GM18951 (cell line): Measurements from ENCODE around the gene RNPEPL1.
"Not testable (repeated sequence)": the region's sequence is repeated elsewhere in the genome, so short reads cannot be mapped to it uniquely, and the experiment has no call there.

Source experiments
- POLR2A ChIP-seq: IDR thresholded peaks from 4 replicates; pipeline ENCODE4 v1.6.1; 2011; ENCODE audit warnings: mild to moderate bottlenecking; ENCODE audit not compliant: insufficient read length, insufficient read depth; ENCODE audit errors: extremely low read depth
- in situ Hi-C: fragments of 300-500 bp; cut with MboI; formaldehyde crosslinking; loops from one replicate; pipeline ENCODE4 v1.12.0; 2022; ENCODE audit warnings: low sequenced_read_pairs, mixed read lengths, inconsistent platforms; ENCODE audit not compliant: unreplicated experiment

Gene RNPEPL1

GRCh38 chr2:240611601-240612210 is 43.4 kb downstream of the RNPEPL1 start:
- TF ChIP-seq POLR2A = no peak
- in situ Hi-C loops = no loop called here

GRCh38 chr2:240613781-240614180 is 45.5 kb downstream of the RNPEPL1 start:
- in situ Hi-C loops = no loop called here
- no peak for TF ChIP-seq POLR2A

- in situ Hi-C loops = no loop called here
- no peak for TF ChIP-seq POLR2A
Observed at GRCh38 chr2:240614391-240614790, 46.1 kb downstream of the RNPEPL1 start.

- no peak for TF ChIP-seq POLR2A
- in situ Hi-C loops = no loop called here
Observed at GRCh38 chr2:240615396-240615795, 47.1 kb downstream of the RNPEPL1 start.

GRCh38 chr2:240615820-240616547 is 47.7 kb downstream of the RNPEPL1 start:
- in situ Hi-C loops = no loop called here
- no peak for TF ChIP-seq POLR2A

- in situ Hi-C loops = not testable (repeated sequence)
Observed at GRCh38 chr2:240616860-240617666, 48.8 kb downstream of the RNPEPL1 start.

GRCh38 chr2:240618776-240619175 is 50.5 kb downstream of the RNPEPL1 start:
- TF ChIP-seq POLR2A = no peak
- in situ Hi-C loops = no loop called here

- in situ Hi-C loops = no loop called here
- no peak for TF ChIP-seq POLR2A
Observed at GRCh38 chr2:240619506-240620148, 51.3 kb downstream of the RNPEPL1 start.

GRCh38 chr2:240620149-240620731 is 52.0 kb downstream of the RNPEPL1 start:
- no peak for TF ChIP-seq POLR2A
- in situ Hi-C loops = no loop called here

- TF ChIP-seq POLR2A = no peak
- in situ Hi-C loops = no loop called here
Observed at GRCh38 chr2:240620859-240621258, 52.6 kb downstream of the RNPEPL1 start.

GRCh38 chr2:240622060-240622411 is 53.8 kb downstream of the RNPEPL1 start:
- in situ Hi-C loops = no loop called here
- TF ChIP-seq POLR2A = no peak

GRCh38 chr2:240622531-240623235 is 54.4 kb downstream of the RNPEPL1 start:
- in situ Hi-C loops = no loop called here
- TF ChIP-seq POLR2A = no peak
